ACC112 (cell line): ENCODE results near the gene ATRNL1.
A peak's percentile ranks its signal among the peaks of the same experiment; 100 is the strongest.
"Not testable (repeated sequence)": the region's sequence is repeated elsewhere in the genome, so short reads cannot be mapped to it uniquely, and the experiment has no call there.

Source experiments
- H2AFZ ChIP-seq: fragments of 200-600 bp; sonication (generic); one replicate; pipeline ENCODE4 v1.6.0; 2017; ENCODE audit warnings: antibody characterized with exemption, low read length; ENCODE audit not compliant: unreplicated experiment
- H3K27ac ChIP-seq: fragments of 200-600 bp; sonication (generic); 2 replicates; pipeline ENCODE4 v1.5.1; 2014; ENCODE audit warnings: low read depth, mild to moderate bottlenecking, antibody characterized with exemption, low read length, moderate library complexity
- H3K27me3 ChIP-seq: fragments of 200-600 bp; sonication (generic); 2 replicates; pipeline ENCODE4 v1.6.1; 2014; ENCODE audit warnings: mild to moderate bottlenecking, antibody characterized with exemption, low read length, moderate library complexity, mixed read lengths; ENCODE audit not compliant: insufficient read depth
- H3K36me3 ChIP-seq: fragments of 200-600 bp; sonication (generic); 2 replicates; pipeline ENCODE4 v1.6.1; 2016; ENCODE audit warnings: mild to moderate bottlenecking, antibody characterized with exemption, low read length, moderate library complexity, mixed read lengths; ENCODE audit not compliant: insufficient read depth
- H3K4me1 ChIP-seq: fragments of 200-600 bp; sonication (generic); one replicate; pipeline ENCODE4 v1.6.1; 2016; ENCODE audit warnings: low read length, mixed read lengths; ENCODE audit not compliant: insufficient read depth, unreplicated experiment, control insufficient read depth
- H3K4me3 ChIP-seq: fragments of 200-600 bp; sonication (generic); 2 replicates; pipeline ENCODE4 v1.5.1; 2014; ENCODE audit warnings: mild to moderate bottlenecking, low read depth, low read length
- H3K79me2 ChIP-seq: fragments of 200-600 bp; sonication (generic); one replicate; pipeline ENCODE4 v1.6.0; 2016; ENCODE audit warnings: low read length; ENCODE audit not compliant: control insufficient read depth, unreplicated experiment, insufficient read depth

Gene ATRNL1

DNA sequence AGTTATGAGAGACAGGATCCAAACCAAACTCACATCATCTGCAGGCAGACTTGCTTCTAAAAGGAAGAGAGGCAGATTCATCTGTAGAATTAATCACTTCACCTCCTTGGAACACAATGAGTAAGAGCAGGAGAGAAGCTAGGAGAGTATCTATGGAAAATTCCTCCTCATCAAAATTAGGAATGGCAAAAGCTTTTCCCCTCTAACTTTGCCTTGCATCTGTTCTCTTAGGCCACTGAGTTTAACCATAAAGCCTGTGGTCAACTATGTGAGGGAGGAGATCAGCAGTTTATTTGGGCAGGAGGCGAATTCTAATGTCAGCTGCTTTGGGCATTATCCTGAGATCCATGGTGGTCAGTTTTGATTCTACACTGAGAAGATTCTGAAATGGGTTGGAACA lies 618.1 kb downstream of the ATRNL1 start:
- Histone ChIP-seq H3K27me3 (no peaks in the 10 kb centered on the region), H3K79me2 (no peaks in the 10 kb centered on the region), H3K27ac (no peak overlapping the region), H3K4me3 (no peak overlapping the region), H3K4me1 (peaks cover under 1% of the 10 kb centered on the region), H3K36me3 (no peaks in the 10 kb centered on the region), H2AFZ (no peak overlapping the region)

DNA sequence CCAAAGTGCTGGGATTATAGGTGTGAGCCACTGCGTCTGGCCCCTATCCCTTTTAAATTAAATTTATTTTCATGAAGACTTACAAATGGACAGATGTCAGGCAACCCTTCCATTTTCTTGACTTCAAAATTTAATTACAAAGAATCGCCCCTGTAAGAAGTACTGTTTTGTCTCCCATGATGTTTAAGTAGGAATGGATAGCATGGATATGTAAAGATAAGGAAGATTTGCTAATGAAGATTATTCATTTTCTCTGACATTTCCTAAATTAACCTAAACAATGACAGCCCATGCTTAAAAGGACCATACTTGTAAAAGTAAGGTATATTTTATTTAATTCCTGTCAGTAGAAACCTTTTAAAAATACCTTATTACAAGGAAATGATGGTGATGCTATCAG lies 627.0 kb downstream of the ATRNL1 start:
- Histone ChIP-seq H3K27me3 (no peaks in the 10 kb centered on the region), H3K27ac (no peak overlapping the region), H3K4me1 (no peaks in the 10 kb centered on the region), H3K36me3 (no peaks in the 10 kb centered on the region), H3K79me2 (no peaks in the 10 kb centered on the region), H2AFZ (no peak overlapping the region), H3K4me3 (no peak overlapping the region)

DNA sequence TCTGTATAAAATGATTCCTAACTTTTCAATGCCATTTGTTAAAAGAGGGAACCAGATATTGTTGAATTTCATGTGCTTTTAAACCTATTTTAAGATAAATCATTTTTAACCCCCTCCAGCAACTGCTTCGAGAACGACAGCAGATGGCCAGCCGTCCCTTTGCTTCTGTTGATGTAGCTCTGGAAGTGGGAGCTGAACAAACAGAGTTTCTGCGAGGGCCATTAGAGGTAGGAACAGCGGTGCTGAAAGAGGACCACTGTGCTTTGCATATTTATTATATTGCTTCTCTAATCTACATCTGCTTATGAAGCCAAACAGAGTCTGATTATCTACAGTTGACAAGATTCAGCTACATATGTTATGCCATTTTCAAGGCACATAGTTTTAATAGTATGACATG lies 634.0 kb downstream of the ATRNL1 start:
- Histone ChIP-seq H2AFZ (no peak overlapping the region), H3K27ac (no peak overlapping the region), H3K36me3 (no peaks in the 10 kb centered on the region), H3K4me3 (no peak overlapping the region), H3K79me2 (no peaks in the 10 kb centered on the region), H3K4me1 (peaks cover 3% of the 10 kb centered on the region), H3K27me3 (no peaks in the 10 kb centered on the region)

DNA sequence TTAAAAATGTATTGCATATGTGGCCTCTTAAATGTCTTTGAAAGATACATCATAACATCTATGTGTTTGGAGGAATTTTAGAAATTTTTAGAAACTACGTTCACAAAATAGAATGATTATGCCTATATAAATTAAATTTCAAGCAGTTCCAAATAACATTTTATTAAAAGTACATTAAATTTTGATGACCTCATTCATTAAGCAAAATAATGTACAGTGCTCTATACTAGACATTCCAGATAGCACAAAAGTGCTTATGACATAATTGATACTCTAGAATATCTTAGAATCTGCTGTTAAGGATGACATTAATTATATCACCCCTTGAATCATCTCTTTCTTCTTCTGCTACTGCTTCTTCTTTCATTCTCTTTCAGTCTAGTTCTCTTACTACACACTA lies 650.9 kb downstream of the ATRNL1 start:
- Histone ChIP-seq H3K79me2 (no peaks in the 10 kb centered on the region), H3K27me3 (no peaks in the 10 kb centered on the region), H3K4me1 (no peaks in the 10 kb centered on the region), H3K27ac (no peak overlapping the region), H2AFZ (no peak overlapping the region), H3K36me3 (no peaks in the 10 kb centered on the region), H3K4me3 (no peak overlapping the region)

DNA sequence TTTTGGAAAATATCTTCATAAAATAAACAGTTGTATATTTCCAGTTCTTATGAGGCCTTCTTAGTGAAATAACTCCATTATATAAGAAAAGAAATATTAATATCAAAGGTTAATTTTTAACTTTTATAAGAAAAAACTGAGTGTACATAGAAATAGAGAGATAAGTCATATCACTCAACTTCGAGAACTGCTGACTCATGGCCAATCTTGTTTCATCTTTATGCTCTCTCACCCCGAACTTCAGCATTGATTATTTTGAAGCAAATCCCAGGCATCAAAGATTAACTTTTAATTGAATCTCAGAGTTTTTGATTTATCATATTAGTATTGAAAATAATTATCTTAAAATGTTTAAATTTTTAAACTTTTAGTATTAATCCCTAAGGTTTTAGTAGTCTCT lies 652.8 kb downstream of the ATRNL1 start:
- H3K27ac ChIP-seq, result no peak overlapping the region
- H3K79me2 ChIP-seq, result no peaks in the 10 kb centered on the region
- no peak overlapping the region for H2AFZ ChIP-seq
- no peaks in the 10 kb centered on the region for H3K36me3 ChIP-seq
- no peaks in the 10 kb centered on the region for H3K27me3 ChIP-seq
- H3K4me3 ChIP-seq, result no peak overlapping the region
- H3K4me1 ChIP-seq, result no peaks in the 10 kb centered on the region

DNA sequence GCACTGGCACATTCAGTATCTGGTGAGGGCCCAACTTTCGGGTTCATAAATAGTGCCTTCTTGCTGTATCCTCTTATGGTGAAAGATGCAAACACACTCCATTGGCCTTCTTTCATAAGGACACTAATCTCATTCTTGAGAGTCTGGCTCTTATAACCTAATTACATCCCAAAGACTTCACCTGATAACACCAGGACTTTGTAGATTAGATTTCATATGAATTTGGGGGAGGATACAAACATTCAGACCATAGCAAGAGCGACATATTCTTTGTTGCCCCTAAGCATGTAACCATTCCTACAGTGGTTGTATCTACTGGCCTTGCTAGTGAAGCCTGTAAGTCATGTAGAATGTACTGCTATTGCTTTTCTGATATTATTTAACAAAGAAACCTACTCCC lies 654.6 kb downstream of the ATRNL1 start:
- Histone ChIP-seq H3K36me3 (no peaks in the 10 kb centered on the region), H2AFZ (no peak overlapping the region), H3K27ac (no peak overlapping the region), H3K79me2 (no peaks in the 10 kb centered on the region), H3K4me3 (no peak overlapping the region), H3K4me1 (no peaks in the 10 kb centered on the region), H3K27me3 (no peaks in the 10 kb centered on the region)

DNA sequence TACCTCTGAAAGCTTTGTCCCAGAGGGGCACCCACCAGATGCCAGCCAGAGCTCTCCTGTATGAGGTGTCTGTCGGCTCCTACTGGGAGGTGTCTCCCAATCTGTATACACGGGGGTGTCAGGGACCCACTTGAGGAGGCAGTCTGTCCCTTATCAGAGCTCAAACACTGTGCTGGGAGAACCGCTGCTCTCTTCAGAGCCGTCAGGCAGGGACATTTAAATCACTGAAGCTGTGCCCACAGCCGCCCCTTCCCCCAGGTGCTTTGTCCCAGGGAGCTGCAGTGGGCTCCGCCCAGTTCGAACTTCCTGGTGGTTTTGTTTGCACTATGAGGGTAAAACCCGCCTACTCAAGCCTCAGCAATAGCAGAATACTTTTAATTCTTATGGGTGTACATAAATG lies 665.3 kb downstream of the ATRNL1 start:
- H3K27me3 ChIP-seq, H3K4me3 ChIP-seq, H3K27ac ChIP-seq, H3K36me3 ChIP-seq, H3K4me1 ChIP-seq, H3K79me2 ChIP-seq, H2AFZ ChIP-seq: not testable (repeated sequence)

DNA sequence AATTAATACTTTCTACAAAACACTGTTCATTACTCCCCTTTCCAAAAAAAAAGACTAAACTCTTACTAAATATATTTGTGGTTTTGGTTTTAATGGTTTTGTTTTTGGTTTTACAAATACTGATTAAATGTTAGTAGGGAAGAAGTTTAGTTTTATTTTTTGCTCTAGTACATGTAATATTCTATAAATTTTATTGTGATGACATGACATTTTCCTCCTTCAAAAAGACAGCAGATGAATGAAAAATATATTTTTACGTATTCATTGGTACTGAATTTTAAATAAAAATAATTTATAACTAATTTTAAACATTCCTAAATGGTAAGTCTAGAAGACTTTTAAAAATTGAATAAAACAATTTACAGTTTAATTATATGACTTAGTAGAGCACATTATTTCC lies 667.0 kb downstream of the ATRNL1 start:
- no peaks in the 10 kb centered on the region for H3K79me2 ChIP-seq
- H3K27ac ChIP-seq, result no peak overlapping the region
- no peak overlapping the region for H3K4me3 ChIP-seq
- no peaks in the 10 kb centered on the region for H3K4me1 ChIP-seq
- H2AFZ ChIP-seq, result no peak overlapping the region
- H3K36me3 ChIP-seq, result no peaks in the 10 kb centered on the region
- H3K27me3 ChIP-seq, result no peaks in the 10 kb centered on the region

DNA sequence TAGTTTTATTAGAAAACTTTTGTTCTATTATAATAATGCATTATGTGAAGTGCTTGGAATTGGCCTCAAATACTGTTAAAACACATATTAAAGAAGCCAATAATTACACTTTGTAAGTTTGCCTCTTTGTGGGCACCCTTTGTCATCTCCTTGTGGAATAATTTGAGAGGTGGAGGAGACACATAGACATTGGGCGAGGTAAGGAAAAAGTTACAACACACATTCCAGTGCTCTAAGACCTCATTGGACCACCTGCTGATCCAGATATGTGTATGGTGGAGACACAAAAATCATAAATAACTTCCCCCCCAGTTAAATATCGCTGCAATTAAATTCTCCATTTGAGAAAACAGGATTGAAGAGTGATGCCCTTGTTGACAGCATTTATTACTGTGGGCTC lies 668.0 kb downstream of the ATRNL1 start:
- Histone ChIP-seq H2AFZ (no peak overlapping the region), H3K36me3 (no peaks in the 10 kb centered on the region), H3K27me3 (no peaks in the 10 kb centered on the region), H3K79me2 (no peaks in the 10 kb centered on the region), H3K4me1 (no peaks in the 10 kb centered on the region), H3K27ac (no peak overlapping the region), H3K4me3 (no peak overlapping the region)

DNA sequence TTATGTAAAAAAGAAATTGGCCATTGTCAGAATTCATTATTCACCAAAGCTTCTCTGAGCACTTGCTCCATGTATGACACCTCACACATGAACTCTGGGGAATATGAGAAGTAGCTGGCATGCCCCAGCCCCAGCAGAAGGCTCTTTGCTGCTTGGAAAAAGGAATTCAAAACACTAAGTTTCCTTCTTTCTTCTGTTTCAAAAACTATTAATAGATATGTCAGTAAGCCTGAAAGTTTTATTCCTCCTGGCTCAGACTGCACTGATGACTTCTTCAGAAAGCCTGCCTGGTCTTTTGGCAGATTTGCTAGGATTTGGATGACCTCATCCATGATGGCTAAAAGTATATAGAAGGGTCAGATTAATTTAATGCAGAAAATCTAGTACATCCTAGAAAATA lies 668.9 kb downstream of the ATRNL1 start:
- H3K36me3 ChIP-seq, result no peaks in the 10 kb centered on the region
- H2AFZ ChIP-seq, result no peak overlapping the region
- no peaks in the 10 kb centered on the region for H3K79me2 ChIP-seq
- H3K27me3 ChIP-seq, result no peaks in the 10 kb centered on the region
- no peak overlapping the region for H3K27ac ChIP-seq
- H3K4me3 ChIP-seq, result no peak overlapping the region
- H3K4me1 ChIP-seq, result no peaks in the 10 kb centered on the region

DNA sequence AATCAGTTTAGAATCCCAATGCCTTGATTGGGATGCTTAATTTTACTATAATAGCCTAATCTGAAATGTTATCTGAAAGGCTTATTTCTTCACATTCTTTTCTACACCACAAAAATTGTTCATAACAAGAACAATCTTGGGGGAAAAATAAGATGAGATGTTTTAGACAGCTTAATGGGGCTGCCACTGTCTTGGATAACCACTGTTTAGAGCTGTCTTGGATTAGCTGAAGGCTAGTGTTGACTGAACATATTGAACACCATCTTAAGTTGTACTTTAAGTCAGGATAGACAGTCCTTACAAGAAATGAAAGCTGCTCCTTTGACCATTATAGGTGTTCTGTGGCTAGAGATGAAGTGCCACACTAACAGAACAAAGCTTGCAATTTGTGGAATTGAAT lies 678.6 kb downstream of the ATRNL1 start:
- Histone ChIP-seq H3K79me2 (no peaks in the 10 kb centered on the region), H3K36me3 (no peaks in the 10 kb centered on the region), H2AFZ (peak overlapping the region; percentile 43), H3K27me3 (no peaks in the 10 kb centered on the region), H3K4me1 (peaks cover 20% of the 10 kb centered on the region), H3K4me3 (no peak overlapping the region), H3K27ac (peak overlapping the region; percentile 13; the same call in 1 of the 2 replicates)

DNA sequence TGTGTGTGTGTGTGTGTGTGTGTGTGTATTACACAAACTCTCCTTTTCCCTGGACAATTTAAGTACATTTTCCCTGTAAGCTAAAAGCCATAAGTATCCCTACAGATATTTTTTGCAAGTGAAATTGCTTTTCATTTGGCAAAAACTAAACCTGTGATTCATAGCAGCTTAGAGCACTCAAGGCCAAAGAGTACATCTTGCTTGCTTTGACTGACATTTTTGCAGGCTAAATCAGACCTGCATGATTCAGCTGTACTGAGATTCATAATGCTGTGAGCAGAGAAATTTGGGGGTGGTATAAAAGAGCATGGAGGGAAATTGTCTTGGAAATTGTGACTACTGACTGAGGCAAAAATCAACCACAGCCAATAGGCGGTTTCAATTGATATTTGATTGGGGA lies 679.4 kb downstream of the ATRNL1 start:
- no peaks in the 10 kb centered on the region for H3K27me3 ChIP-seq
- no peaks in the 10 kb centered on the region for H3K79me2 ChIP-seq
- H3K27ac ChIP-seq, result peak overlapping the region; percentile 69
- no peaks in the 10 kb centered on the region for H3K36me3 ChIP-seq
- 0 out of 2 replicates have a peak overlapping the region, but pooled peaks have one; percentile 0 for H3K4me3 ChIP-seq
- H3K4me1 ChIP-seq, result peaks cover 20% of the 10 kb centered on the region
- H2AFZ ChIP-seq, result peak overlapping the region; percentile 63
